PFSK-1 (cell line): ENCODE data around the gene NOX5.

ENCODE experiments used
- FOXP2 ChIP-seq: optimal IDR thresholded peaks from 2 replicates; pipeline ENCODE3; 2011; ENCODE audit warnings: borderline replicate concordance, control low read depth, inconsistent platforms; ENCODE audit not compliant: insufficient read depth; ENCODE audit errors: extremely low read length, extremely low read depth
- POLR2AphosphoS5 ChIP-seq: IDR thresholded peaks from 2 replicates; pipeline ENCODE4 v1.6.1; 2012; ENCODE audit warnings: low read depth, mild to moderate bottlenecking, control low read depth, low read length, moderate library complexity
- SIN3A ChIP-seq: IDR thresholded peaks from 2 replicates; pipeline ENCODE4 v1.6.1; 2012; ENCODE audit warnings: mild to moderate bottlenecking, low read length, moderate library complexity, borderline replicate concordance; ENCODE audit not compliant: insufficient read depth
- TAF1 ChIP-seq: IDR thresholded peaks from 2 replicates; pipeline ENCODE4 v1.6.1; 2012; ENCODE audit warnings: low read length, control low read depth, borderline replicate concordance; ENCODE audit not compliant: insufficient read depth
- TF ChIP-seq, protein P1 (sequence below), 2 experiments: IDR thresholded peaks; 2 replicates each; pipeline versions ENCODE4 v1.6.1 to v1.8.0; 2011 to 2012; ENCODE audit warnings: low read depth in 2 of 2, low read length in 2 of 2, control low read depth in 1 of 2, inconsistent platforms in 1 of 2, mild to moderate bottlenecking in 1 of 2, moderate library complexity in 1 of 2; ENCODE audit not compliant: insufficient read depth in 1 of 2

The NOX5 gene

GRCh38 chr15:69031013-69032001, 16.8 kb downstream of the NOX5 start:
- no peak for TF ChIP-seq SIN3A
- TF ChIP-seq TAF1, result no peak
- no peak for TF ChIP-seq FOXP2
- TF ChIP-seq, protein P1, sequence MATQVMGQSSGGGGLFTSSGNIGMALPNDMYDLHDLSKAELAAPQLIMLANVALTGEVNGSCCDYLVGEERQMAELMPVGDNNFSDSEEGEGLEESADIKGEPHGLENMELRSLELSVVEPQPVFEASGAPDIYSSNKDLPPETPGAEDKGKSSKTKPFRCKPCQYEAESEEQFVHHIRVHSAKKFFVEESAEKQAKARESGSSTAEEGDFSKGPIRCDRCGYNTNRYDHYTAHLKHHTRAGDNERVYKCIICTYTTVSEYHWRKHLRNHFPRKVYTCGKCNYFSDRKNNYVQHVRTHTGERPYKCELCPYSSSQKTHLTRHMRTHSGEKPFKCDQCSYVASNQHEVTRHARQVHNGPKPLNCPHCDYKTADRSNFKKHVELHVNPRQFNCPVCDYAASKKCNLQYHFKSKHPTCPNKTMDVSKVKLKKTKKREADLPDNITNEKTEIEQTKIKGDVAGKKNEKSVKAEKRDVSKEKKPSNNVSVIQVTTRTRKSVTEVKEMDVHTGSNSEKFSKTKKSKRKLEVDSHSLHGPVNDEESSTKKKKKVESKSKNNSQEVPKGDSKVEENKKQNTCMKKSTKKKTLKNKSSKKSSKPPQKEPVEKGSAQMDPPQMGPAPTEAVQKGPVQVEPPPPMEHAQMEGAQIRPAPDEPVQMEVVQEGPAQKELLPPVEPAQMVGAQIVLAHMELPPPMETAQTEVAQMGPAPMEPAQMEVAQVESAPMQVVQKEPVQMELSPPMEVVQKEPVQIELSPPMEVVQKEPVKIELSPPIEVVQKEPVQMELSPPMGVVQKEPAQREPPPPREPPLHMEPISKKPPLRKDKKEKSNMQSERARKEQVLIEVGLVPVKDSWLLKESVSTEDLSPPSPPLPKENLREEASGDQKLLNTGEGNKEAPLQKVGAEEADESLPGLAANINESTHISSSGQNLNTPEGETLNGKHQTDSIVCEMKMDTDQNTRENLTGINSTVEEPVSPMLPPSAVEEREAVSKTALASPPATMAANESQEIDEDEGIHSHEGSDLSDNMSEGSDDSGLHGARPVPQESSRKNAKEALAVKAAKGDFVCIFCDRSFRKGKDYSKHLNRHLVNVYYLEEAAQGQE (IDR thresholded peaks at IDR 0.05; ENCODE audit: insufficient read depth in 1 of 2, low read depth in 2 of 2, low read length in 2 of 2), result no peak
- TF ChIP-seq POLR2AphosphoS5, result no peak

GRCh38 chr15:69032031-69032430, 17.5 kb downstream of the NOX5 start:
- TF ChIP-seq TAF1, result no peak
- no peak for TF ChIP-seq FOXP2
- TF ChIP-seq, protein P1 (IDR thresholded peaks at IDR 0.05; ENCODE audit: insufficient read depth in 1 of 2, low read depth in 2 of 2, low read length in 2 of 2), result no peak
- no peak for TF ChIP-seq POLR2AphosphoS5
- no peak for TF ChIP-seq SIN3A

DNA sequence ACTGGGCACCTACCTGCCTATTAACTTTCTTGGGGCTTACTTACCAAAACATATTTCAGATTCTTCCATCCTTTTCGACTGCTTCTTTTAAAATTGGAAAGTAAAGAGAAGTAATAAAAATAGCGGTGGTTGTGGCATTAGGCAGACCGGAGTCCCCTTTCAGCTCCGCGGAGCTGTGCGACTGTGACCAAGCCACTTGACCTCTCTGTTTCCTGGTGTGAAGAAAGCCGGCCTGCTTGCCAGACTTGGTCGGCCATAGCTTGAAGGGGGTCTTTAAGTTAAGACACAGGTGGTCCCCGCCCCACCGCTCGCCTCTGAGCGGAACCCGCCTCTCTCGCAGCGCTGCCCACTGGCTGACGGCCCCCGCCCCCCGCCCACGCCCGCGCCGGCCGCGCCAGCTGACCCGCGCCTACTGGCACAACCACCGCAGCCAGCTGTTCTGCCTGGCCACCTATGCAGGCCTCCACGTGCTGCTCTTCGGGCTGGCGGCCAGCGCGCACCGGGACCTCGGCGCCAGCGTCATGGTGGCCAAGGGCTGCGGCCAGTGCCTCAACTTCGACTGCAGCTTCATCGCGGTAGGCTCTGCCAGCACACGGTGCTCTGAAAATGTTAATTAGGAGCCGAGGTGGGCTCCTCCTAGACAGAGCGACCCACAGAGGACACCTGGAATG, 18.3 kb downstream of the NOX5 start:
- TF ChIP-seq FOXP2 (no peak), SIN3A (no peak), TAF1 (no peak), POLR2AphosphoS5 (no peak)
- TF ChIP-seq, protein P1 (IDR thresholded peaks at IDR 0.05; ENCODE audit: insufficient read depth in 1 of 2, low read depth in 2 of 2, low read length in 2 of 2), result no peak

DNA sequence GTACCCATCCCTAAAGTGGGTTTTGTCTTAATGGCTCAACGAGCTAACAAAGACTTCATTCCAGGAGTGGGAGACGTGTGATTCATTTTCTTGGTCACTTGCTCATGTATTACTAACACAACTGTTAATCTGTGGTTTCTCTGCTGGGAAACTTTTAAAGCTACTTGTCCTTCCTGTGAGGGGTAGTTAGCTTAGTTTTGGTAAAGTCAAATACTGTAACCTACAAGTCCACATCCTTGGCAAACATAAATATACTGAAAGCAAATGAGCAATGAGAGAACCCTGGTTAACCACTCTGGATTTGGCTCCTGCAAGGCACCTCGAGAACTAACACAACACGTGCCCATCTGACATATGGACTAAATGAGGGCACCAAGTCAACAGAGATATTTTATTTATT, 19.9 kb downstream of the NOX5 start:
- TF ChIP-seq TAF1 (no peak), FOXP2 (no peak), POLR2AphosphoS5 (no peak)
- TF ChIP-seq, protein P1 (IDR thresholded peaks at IDR 0.05; ENCODE audit: insufficient read depth in 1 of 2, low read depth in 2 of 2, low read length in 2 of 2), result no peak
